Measurements from ENCODE around the gene CACYBP.

DNA sequence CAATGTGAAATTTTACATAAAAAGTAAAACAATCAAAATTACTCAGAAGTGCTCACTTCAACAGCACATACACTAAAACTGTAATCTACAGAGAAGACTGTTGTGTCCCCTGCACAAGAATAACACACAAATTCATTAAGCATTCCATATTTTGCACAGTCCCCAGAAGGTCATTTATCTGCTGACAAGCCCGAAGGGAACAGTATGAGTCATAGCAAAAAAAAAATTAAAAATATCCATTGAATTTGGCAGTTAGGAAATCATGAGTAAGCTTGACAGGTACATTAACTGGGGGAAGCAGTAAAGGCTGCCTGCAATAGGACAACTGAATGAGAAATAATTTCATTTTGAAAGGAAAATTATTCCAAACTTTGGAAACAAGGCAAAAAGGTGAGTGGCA lies 3.3 kb upstream of the CACYBP start:
- TF ChIP-seq POLR2A (IDR thresholded peaks at IDR 0.05; ENCODE audit: low read length) (no peak), GATA1 (IDR thresholded peaks at IDR 0.05; ENCODE audit: low read depth, low read length) (no peak)

All from erythroblast (primary cell).